GM19035 (cell line): ENCODE data around the gene GRIK4.
A peak's percentile ranks its signal among the peaks of the same experiment; 100 is the strongest.
"Not testable (repeated sequence)": the region's sequence is repeated elsewhere in the genome, so short reads cannot be mapped to it uniquely, and the experiment has no call there.

ENCODE experiments used
- ATAC-seq: cut with Tn5 transposase; IDR thresholded peaks from one replicate; pipeline ENCODE4 v1.9.1; 2021; ENCODE audit not compliant: unreplicated experiment

Gene GRIK4

GRCh38 chr11:120571476-120571875 lies 59.9 kb downstream of the GRIK4 start:
- ATAC-seq, result no peak

DNA sequence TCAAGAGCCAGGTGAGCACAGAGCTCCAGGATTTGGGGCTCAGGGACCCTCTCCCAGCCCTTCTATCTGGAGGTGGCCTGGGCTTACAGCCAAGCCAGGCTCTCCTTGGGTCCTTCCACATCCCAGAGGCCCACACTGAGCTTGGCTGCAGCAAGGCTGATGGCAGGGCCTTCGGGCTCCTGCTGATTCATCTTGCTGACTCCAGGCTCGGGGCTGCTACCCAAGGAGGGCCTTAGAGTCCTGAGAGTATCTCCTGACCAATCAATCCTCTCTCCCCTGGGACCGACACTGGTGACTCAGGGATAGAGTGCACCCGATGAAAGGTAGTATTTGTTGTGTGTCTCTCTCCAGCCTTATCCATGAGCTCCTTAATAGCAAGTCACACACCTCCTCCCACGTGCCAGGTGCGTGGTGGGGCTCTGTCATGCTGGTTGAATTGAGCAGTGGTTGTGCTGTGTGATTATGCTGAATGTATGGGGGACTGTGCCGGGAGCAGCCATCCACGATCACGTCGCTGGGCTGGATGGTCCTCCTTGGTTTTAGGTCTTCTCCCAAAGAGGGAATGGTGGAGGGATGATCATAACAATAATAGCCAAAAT lies 62.3 kb downstream of the GRIK4 start:
- ATAC-seq, result no peak

DNA sequence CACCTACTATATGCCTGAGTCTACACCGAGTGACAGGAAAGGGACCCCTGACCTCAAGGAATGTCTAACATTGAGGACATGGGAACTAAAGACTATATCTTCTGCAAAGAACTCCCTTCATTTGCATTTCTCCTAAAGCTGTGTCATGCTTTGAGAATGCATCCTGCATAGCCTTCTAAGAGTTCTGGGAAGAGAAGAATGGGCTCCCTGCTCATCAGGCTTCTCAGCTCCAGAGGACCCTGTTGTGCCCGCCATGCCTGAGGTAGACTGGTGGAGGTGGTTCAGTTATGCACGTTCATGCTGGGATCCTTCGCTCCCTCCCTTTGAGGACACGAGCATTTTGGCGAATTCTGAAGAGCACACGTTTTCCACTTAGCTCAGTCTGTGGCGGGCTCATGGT lies 63.3 kb downstream of the GRIK4 start:
- no peak for ATAC-seq

DNA sequence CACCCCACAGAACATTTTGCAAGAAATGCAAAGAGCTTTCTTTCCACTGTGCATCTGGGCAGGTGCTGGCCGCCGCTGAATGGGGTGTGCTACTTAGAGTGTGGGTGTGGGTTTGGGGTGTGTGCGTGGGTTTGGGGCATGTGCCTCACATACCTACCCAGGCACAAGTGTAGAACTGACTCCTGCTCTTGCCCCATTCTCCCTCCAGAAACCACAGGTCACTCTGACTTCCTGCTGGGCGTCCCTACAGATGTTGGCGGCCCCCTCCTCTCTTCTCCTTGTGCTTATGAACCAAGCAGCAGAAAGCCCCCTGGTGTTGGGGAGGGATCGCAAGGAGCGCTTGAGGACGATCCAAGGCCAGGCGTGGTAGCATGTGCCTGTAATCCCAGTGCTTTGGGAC lies 63.9 kb downstream of the GRIK4 start:
- ATAC-seq, result no peak

GRCh38 chr11:120576606-120577005 lies 65.1 kb downstream of the GRIK4 start:
- no peak for ATAC-seq

GRCh38 chr11:120577041-120577440 lies 65.5 kb downstream of the GRIK4 start:
- no peak for ATAC-seq

- no peak for ATAC-seq
These were observed 66.2 kb downstream of the GRIK4 start for GRCh38 chr11:120577624-120578363.

GRCh38 chr11:120578596-120579154 lies 67.1 kb downstream of the GRIK4 start:
- ATAC-seq, result no peak

DNA sequence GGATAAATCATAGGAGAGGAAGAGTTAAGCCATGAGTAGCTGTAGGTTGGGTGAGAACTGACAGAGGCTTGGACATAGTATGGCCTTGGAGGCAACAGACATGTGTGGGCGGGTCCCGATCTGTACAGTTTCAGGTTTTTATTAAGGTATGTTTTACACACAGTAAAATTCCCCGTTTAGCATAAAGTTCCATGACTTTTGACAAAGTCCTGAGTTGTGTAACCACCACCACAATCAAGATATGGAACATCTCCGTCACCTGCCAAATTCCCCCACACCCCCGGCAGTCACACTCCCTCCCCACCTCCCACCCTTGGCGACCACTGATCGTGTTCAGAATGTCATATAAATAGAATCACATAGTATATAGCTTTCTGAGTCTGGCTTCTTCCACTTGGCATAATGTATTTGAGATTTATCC lies 68.1 kb downstream of the GRIK4 start:
- ATAC-seq, result peak; percentile 57

- no peak for ATAC-seq
These were observed 69.8 kb downstream of the GRIK4 start for GRCh38 chr11:120581313-120581712.

DNA sequence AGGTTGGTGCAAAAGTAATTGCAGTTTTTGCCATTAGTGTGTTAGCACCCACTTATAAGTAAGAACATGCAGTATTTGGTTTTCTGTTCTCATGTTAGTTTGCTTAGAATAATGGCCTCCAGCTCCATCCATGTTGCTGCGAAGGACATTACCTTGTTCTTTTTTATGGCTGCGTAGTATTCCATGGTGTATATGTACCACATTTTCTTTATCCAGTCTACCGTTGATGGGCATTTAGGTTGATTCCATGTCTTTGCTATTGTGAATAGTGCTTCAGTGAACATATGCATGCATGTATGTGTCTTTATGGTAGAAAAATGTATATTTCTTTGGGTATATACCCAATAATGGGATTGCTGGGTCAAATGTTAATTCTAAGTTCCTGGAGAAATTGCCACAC lies 71.0 kb downstream of the GRIK4 start:
- not testable (repeated sequence) for ATAC-seq

DNA sequence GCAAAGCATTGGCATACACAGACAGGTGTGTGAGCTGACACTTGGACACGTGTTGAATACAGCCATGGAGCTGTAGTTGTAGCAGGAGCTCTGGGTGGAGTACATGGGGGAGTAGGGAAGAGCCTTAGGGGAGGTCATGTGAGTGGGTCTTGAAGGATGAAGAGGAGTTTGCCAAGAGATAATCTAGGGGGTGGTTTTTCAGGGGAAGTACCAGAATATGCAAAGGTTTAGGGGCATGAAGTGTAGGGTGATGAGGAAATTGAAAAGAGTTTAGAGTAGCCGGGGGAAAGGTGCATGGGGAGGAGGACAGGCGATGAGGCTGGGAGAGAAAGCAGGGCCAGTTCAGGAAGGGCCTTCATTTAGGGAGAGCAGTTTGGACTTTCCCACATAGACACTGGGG lies 74.5 kb downstream of the GRIK4 start:
- ATAC-seq, result no peak

GRCh38 chr11:120586728-120587127 lies 75.2 kb downstream of the GRIK4 start:
- ATAC-seq, result no peak

- no peak for ATAC-seq
These were observed 75.8 kb downstream of the GRIK4 start for GRCh38 chr11:120587299-120587698.

DNA sequence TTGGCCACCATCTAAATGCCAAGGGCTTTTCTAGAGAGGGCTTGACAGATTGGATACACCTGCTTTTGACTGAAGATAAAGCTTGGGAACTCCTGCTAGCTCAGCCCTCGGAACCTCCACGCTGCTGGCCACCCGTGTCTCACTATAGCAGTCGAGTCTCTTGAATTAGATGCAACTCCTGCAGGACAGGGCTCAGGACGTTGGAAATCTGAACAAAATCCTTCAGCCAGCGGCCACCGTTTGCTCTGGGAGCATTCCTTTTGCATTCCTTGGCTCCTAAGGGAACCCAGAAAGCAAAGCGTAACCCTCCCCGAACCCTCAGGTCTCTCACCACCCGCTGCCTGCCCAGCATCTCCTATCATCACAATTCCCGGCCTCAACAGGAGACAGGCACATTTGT lies 77.8 kb downstream of the GRIK4 start:
- ATAC-seq, result no peak

DNA sequence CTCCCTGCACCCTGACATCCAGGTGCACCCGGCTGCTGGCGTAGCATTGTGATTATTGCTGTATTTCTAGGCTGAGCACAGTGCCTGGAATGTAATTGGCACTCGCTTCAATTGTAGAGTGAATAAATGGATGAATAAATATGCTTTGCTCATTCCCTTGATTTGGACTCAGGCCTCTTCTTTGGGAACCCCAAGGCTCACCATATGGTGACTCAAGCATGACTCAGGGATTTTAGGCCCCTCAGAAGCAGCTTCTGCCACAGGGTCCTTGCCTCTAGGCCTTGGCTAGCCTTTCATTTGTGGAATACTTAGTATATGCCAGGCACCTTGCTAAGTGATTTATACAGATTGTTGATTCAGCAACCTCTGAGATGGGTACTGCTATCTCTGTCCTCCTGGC lies 78.9 kb downstream of the GRIK4 start:
- ATAC-seq, result no peak

DNA sequence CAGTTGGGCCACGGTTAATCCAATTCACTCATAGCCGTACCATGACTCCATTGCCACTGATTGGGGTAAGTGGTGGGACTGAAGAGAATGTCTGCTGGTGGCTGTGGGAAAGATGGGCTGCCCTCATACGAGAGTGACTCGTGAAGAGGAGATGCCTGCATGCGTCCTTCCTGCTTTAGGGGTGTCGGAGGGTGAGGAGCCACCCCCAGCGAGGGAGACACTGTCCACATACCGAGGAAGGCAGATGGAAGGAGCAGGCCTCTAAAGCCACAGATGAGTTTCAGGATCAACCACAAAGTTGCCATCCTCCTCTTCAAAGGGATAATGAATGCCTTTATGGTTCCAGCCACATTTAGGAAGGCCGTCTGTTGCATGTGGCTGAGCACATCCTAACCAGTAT lies 83.2 kb downstream of the GRIK4 start:
- no peak for ATAC-seq

GRCh38 chr11:120595557-120595956 lies 84.0 kb downstream of the GRIK4 start:
- ATAC-seq, result no peak

DNA sequence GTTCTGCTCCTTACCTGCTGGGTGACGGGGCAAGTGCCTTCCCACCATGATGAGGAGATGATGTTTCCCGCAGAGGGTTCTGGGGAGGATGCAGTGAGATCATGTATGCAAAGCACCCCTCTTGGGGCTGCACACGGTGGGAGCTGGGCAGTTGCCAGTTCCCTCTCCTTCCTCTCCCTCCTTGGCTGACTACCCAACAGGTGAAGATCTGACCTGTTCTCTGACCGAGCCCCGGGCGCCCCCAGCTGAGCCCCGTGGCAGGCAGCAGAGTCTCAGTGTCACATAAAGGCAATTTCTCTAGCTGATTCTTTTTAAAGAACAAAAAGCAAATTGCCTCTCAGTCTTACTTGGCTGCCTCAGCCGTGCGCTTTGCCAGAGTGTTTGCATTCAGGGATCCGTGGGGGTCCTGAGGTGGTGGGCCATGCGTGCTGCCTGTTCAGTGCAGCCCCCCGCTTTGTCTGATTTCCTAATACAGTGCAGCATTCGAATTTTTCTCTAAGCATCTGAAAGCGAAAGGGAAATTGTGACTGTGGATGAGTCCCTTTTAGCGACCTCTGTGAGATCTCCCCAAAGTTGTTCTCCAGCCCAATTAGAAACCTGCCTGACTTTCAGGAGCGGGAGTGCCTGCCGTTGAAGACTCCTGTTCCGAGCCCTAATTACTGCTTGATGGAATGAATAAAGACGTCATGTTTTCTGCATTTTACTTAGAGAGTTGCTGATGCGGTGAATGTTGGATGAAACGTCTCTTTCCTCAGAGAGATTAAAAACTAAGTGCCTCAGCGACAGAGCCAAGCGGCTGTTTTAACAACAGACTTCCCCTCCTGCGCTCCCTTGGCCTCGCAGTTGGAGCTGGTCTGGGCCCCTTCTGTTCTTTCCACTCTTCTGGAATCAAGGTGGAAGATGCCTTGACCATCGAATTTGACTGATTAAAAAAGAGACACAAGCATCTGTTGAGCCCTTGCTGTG lies 86.0 kb downstream of the GRIK4 start:
- ATAC-seq, result no peak

DNA sequence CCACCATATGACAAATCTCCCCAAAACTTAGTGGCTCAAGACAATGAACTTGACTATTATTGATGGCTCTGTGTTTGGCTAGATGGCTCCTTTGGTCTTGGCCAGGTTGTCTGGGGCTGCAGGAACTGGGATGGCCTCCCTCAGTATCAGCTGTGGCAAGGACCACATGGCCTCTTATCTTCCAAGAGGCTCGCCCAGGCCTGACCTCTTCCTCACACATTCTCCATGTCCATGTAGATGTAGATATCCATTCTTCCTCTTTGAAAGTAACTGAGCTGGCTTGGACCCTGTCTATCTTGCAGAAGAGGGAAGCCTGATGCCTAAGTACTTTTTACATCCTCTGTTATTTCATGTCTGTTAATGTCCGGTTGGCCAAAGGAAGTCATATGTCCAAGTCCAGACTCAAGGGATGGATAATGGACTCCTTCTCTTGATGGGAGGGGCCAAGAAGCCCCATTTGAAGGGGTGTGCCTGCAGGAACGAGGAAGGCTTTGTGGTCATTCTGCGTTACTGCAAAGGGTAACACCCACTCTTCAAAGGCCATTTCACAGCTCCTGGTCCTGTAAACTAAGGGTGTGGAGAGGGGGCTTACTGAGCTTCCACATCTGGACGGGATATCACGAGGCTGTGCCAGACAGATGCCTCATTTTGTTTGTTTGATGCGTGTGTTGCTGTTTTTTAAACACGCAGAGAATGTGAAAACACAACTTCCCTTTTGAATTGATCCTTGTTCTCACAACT lies 87.1 kb downstream of the GRIK4 start:
- no peak for ATAC-seq
